HPDE6-E6E7 (cell line): ENCODE results near the gene TMEM82.

Experiments
- DNase-seq: peaks from one replicate; pipeline ENCODE4 v3.0.0; 2011; ENCODE audit warnings: missing footprints; ENCODE audit errors: extremely low spot score

TMEM82 gene

GRCh38 chr1:15736038-15736891 is 6.0 kb upstream of the TMEM82 start, which contains the start of gene SLC25A34:
TSS of gene SLC25A34 (plus strand) at chr1:15736258. CDS start at chr1:15736486, 228 bp downstream.
- no peak for DNase-seq

GRCh38 chr1:15736892-15737261 is 5.4 kb upstream of the TMEM82 start:
- no peak for DNase-seq

- no peak for DNase-seq
Measured at GRCh38 chr1:15737324-15738319, 4.7 kb upstream of the TMEM82 start.

- no peak for DNase-seq
Measured at GRCh38 chr1:15738416-15739113, 3.7 kb upstream of the TMEM82 start.

- no peak for DNase-seq
Measured at GRCh38 chr1:15739259-15739658, 3.0 kb upstream of the TMEM82 start.

GRCh38 chr1:15739745-15740144 is 2.6 kb upstream of the TMEM82 start:
- DNase-seq: no peak

GRCh38 chr1:15740924-15741850 is 1.1 kb upstream of the TMEM82 start:
- peak; percentile 93 for DNase-seq

- no peak for DNase-seq
Measured at GRCh38 chr1:15744122-15744679, 1.9 kb downstream of the TMEM82 start.

GRCh38 chr1:15747378-15747777 is 5.1 kb downstream of the TMEM82 start:
- DNase-seq: no peak

GRCh38 chr1:15748264-15748663 is 6.0 kb downstream of the TMEM82 start:
- DNase-seq: no peak

GRCh38 chr1:15748690-15749398 is 6.5 kb downstream of the TMEM82 start:
- no peak for DNase-seq

- DNase-seq: no peak
Measured at GRCh38 chr1:15749399-15750291, 7.3 kb downstream of the TMEM82 start.

GRCh38 chr1:15750924-15751323 is 8.6 kb downstream of the TMEM82 start:
- no peak for DNase-seq

GRCh38 chr1:15751717-15752116 is 9.4 kb downstream of the TMEM82 start:
- no peak for DNase-seq

- no peak for DNase-seq
Measured at GRCh38 chr1:15753776-15754175, 11.5 kb downstream of the TMEM82 start.

- DNase-seq: no peak
Measured at GRCh38 chr1:15755021-15755645, 12.8 kb downstream of the TMEM82 start.

GRCh38 chr1:15755646-15756040 is 13.3 kb downstream of the TMEM82 start:
- no peak for DNase-seq
